IMR-90 (cell line): ENCODE results near the gene FSD1.

Source experiments
- CEBPB ChIP-seq: IDR thresholded peaks from 2 replicates; pipeline ENCODE4 v1.6.1; 2012; ENCODE audit warnings: low read depth, low read length, improper control_type of control experiment
- CHD1 ChIP-seq: IDR thresholded peaks from 2 replicates; pipeline ENCODE4 v1.6.1; 2012; ENCODE audit warnings: low read depth, low read length, improper control_type of control experiment
- CTCF ChIP-seq: conservative IDR thresholded peaks from 2 replicates; pipeline ENCODE4 v1.5.1; 2012; ENCODE audit warnings: mild to moderate bottlenecking, low read depth, low read length, improper control_type of control experiment
- FOS ChIP-seq: fragments of 150-350 bp; IDR thresholded peaks from 2 replicates; pipeline ENCODE4 v1.6.1; 2016; ENCODE audit warnings: low read depth, low read length
- MAFK ChIP-seq: IDR thresholded peaks from 2 replicates; pipeline ENCODE4 v1.6.1; 2012; ENCODE audit warnings: low read depth, low read length, improper control_type of control experiment
- MXI1 ChIP-seq: IDR thresholded peaks from 2 replicates; pipeline ENCODE4 v1.6.1; 2012; ENCODE audit warnings: low read depth, mild to moderate bottlenecking, low read length, moderate library complexity, borderline replicate concordance
- POLR2A ChIP-seq: IDR thresholded peaks from 2 replicates; pipeline ENCODE4 v1.6.1; 2012; ENCODE audit warnings: mild to moderate bottlenecking, low read depth, low read length
- RAD21 ChIP-seq: IDR thresholded peaks from 2 replicates; pipeline ENCODE4 v1.6.1; 2012; ENCODE audit warnings: low read length, improper control_type of control experiment
- RFX5 ChIP-seq: IDR thresholded peaks from 2 replicates; pipeline ENCODE4 v1.8.0; 2012; ENCODE audit warnings: low read depth, mild to moderate bottlenecking, low read length, moderate library complexity

DNA sequence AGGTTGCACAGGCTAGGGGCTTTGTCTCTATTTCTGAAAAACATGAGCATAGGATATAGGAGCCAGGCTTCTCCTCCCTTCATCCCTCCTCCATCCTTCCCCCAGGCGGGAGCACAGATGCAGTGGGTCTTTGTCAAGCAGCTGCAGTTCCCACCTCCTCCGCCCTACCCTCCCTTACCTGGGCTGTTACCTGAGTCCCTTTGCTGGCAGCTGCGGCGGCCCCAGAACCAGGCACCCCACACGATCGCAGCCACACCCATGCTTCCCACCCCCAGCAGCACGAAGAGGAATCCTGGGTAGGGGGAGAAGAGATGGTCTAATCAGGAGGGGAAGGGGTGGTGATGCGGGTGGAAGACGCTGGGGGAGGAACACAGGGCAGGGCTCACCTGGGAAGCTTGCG is 10.0 kb upstream of the FSD1 start:
- TF ChIP-seq CTCF (no peak), CEBPB (no peak), CHD1 (no peak), POLR2A (no peak), RAD21 (no peak), MXI1 (no peak), FOS (no peak), MAFK (no peak), RFX5 (no peak)
